ENCODE results near the gene RELL2. TPM values are rescaled to one million over a fixed set of nuclear protein-coding genes. Genes with fewer than 3 reads are reported as not detected.

The RELL2 gene
- total and polyA plus RNA-seq, 3 experiments from 2014 or later, result 3.7 to 26.2 (median 24.8) TPM

DNA sequence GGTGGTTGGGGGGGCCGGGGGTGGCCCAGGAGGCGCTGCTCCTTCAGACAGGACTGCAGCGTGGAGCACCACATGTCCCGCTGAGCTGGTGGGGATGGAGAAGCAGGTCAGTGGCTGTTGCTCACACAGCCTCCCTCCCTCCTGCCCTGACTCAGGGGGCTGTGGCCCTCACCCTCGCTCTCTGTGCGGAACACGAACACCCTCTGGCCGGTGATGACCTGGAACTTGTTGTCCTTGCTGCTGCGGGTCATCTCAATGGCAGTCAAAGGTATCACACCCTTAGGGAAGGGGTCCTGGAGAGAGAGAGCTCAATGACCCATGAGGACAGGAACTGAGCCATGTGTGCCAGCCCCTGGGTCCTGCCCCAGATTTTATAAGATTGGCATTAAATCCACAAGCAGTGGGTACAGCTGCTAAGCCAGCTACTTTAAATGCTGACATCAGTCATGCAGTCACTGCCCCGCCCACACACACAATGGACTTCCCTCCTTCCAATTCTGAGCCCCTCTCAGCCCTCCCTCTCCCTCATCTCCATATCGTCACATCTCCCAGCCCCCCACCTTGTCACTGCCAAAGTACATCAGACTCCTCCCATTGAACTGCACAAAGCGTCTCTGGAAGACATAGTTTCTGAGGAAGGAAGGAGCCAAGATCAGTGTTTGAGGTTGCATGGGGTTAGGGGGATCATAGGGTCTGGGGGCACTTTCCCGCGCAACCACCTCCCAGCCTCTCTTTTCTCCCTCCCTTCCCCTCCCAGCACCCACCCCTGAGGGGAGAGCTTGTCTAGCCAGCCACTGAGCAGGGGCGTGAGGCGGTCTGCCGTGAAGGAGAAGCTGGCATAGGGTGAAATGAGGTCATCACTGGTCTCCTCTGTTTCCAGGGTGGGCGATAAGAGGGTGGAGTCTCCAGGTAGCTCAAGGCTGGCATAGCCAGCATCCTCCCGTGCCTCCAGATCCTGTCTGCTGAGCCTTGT is 36.3 kb downstream of the RELL2 start:
- Mint-ChIP-seq H3K36me3 (peaks cover 0 to 6% (median 1%) of the 10 kb centered on the region in 3 donors), H3K9me3 (no peaks in the 10 kb centered on the region), H3K27me3 (peaks cover 0 to 2% of the 10 kb centered on the region in 2 donors), H3K4me1 (peaks cover 0 to under 1% (median 0%) of the 10 kb centered on the region in 3 donors), H3K4me3 (no peak overlapping the region), H3K27ac (peak overlapping the region in 2 of 8 donors; percentile 53 to 54)
- no peak for DNase-seq
- Histone ChIP-seq H3K36me3 (ENCODE audit: insufficient read depth, low read length) (no peaks in the 10 kb centered on the region), H3K27ac (ENCODE audit: low read depth, low read length) (no peak overlapping the region), H3K4me3 (ENCODE audit: low read length) (no peak overlapping the region), H3K4me1 (ENCODE audit: insufficient read depth, low read length) (no peaks in the 10 kb centered on the region), H3K27me3 (ENCODE audit: insufficient read depth, low read length, poor library complexity, severe bottlenecking) (no peaks in the 10 kb centered on the region), H3K9me3 (ENCODE audit: low read length) (no peaks in the 10 kb centered on the region)
- ChIA-PET CTCF (interaction anchor here (0.9 to 2.0 kb wide), 4 partner anchors 10 to 153 kb away, joined by 3 to 7 read pairs (median 4); no protein-coding TSS in a partner anchor), POLR2A (no interaction called here)

DNA sequence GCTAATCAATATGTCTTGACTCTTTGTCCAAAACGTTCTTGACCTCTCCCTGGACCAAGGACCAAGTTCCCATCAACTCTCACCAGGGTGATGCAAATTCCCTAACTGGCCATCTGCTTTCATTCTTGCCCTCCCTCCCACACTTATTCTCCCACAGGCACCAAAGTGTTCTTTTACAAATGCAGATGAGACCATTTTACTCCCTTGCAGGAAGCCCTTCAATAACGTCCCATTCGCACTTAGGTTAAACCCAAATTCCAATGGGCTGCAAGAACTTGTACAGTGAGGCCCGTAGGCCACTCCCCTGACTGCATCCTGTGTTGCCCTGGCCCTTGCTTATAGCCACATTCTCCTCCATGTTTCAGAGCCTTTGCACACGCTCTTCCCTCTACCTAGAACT is 38.0 kb downstream of the RELL2 start:
- H3K4me1 ChIP-seq (ENCODE audit: insufficient read depth, low read length), result no peaks in the 10 kb centered on the region
- no peaks in the 10 kb centered on the region for H3K9me3 ChIP-seq (ENCODE audit: low read length)
- ChIA-PET CTCF (interaction anchor here (2.4 kb wide), 1 partner anchor 10 kb away, joined by 8 read pairs; no protein-coding TSS in a partner anchor), POLR2A (no interaction called here)
- Mint-ChIP-seq H3K9me3 (no peaks in the 10 kb centered on the region), H3K4me1 (peaks cover 0 to 6% (median 5%) of the 10 kb centered on the region in 3 donors), H3K4me3 (no peak overlapping the region), H3K27ac (peak overlapping the region in 3 of 8 donors; percentile 27 to 75 (median 73)), H3K27me3 (peaks cover 0 to 2% of the 10 kb centered on the region in 2 donors), H3K36me3 (peaks cover 0 to 5% (median 1%) of the 10 kb centered on the region in 3 donors)
- H3K27ac ChIP-seq (ENCODE audit: low read depth, low read length), result no peak overlapping the region
- H3K27me3 ChIP-seq (ENCODE audit: insufficient read depth, low read length, poor library complexity, severe bottlenecking), result no peaks in the 10 kb centered on the region
- DNase-seq, result no peak
- H3K4me3 ChIP-seq (ENCODE audit: low read length), result no peak overlapping the region
- H3K36me3 ChIP-seq (ENCODE audit: insufficient read depth, low read length), result no peaks in the 10 kb centered on the region

DNA sequence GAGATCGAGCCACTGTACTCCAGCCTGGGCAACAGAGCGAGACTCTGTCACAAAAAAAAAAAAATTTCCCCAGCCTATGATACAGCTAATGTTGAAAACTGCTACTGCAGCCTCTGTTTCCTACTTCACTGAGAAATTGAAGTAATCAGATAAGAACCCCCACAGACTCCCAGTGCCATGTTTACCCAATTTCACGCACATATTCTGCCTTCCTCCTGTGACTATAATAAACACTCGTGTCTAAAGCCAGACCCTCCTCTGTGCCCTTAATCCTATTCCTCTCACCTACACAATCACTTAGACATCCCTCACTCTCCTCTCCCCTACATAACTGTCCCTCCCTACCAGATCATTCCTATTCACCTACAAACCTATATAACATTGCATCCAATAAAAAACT is 38.9 kb downstream of the RELL2 start:
- no peaks in the 10 kb centered on the region for H3K4me1 ChIP-seq (ENCODE audit: insufficient read depth, low read length)
- H3K36me3 Mint-ChIP-seq, result peaks cover 0 to 5% (median 1%) of the 10 kb centered on the region in 3 donors
- H3K4me3 Mint-ChIP-seq, result no peak overlapping the region
- CTCF ChIA-PET, result interaction anchor here (1.2 to 2.4 kb wide), 3 partner anchors 10 to 285 kb away, joined by 3 to 8 read pairs (median 4); no protein-coding TSS in a partner anchor
- no peak overlapping the region for H3K4me3 ChIP-seq (ENCODE audit: low read length)
- no peaks in the 10 kb centered on the region for H3K36me3 ChIP-seq (ENCODE audit: insufficient read depth, low read length)
- DNase-seq, result no peak
- peaks cover 0 to 8% (median 5%) of the 10 kb centered on the region in 3 donors for H3K4me1 Mint-ChIP-seq
- no peaks in the 10 kb centered on the region for H3K9me3 ChIP-seq (ENCODE audit: low read length)
- no peaks in the 10 kb centered on the region for H3K27me3 ChIP-seq (ENCODE audit: insufficient read depth, low read length, poor library complexity, severe bottlenecking)
- POLR2A ChIA-PET, result no interaction called here
- peaks cover 0 to 2% of the 10 kb centered on the region in 2 donors for H3K27me3 Mint-ChIP-seq
- H3K27ac Mint-ChIP-seq, result no peak overlapping the region
- no peak overlapping the region for H3K27ac ChIP-seq (ENCODE audit: low read depth, low read length)
- no peaks in the 10 kb centered on the region for H3K9me3 Mint-ChIP-seq

DNA sequence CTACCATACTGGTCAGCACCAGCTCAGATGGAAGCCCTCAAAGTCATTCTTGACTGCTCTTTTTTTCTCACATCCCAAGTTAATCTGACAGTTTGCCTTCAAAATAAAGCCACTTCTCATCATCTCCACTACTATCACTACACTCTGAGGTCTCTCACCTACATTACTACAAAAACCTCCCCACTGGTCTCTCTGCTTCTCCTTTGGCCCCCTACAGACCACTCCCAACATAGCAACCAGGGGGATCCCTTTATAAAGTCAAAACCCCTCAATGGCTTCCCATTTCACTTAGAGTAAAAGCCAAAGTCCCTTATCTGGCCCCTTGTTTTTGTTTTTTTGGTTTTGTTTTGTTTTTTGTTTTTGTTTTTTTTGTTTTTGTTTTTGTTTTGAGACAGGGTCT is 40.6 kb downstream of the RELL2 start:
- Mint-ChIP-seq H3K9me3 (no peaks in the 10 kb centered on the region), H3K4me3 (no peak overlapping the region), H3K27me3 (peaks cover 0 to 4% of the 10 kb centered on the region in 2 donors), H3K4me1 (peaks cover 9 to 23% (median 17%) of the 10 kb centered on the region in 3 donors), H3K36me3 (peaks cover 0 to 2% (median 1%) of the 10 kb centered on the region in 3 donors), H3K27ac (peak overlapping the region in 1 of 8 donors; percentile 72)
- ChIA-PET POLR2A (no interaction called here), CTCF (interaction anchor here (1.3 to 2.4 kb wide), 3 partner anchors 12 to 292 kb away, joined by 4 to 8 read pairs (median 7); partner anchors contain the start of gene RNF14)
- Histone ChIP-seq H3K27ac (ENCODE audit: low read depth, low read length) (no peak overlapping the region), H3K4me1 (ENCODE audit: insufficient read depth, low read length) (peaks cover 12% of the 10 kb centered on the region), H3K36me3 (ENCODE audit: insufficient read depth, low read length) (no peaks in the 10 kb centered on the region), H3K9me3 (ENCODE audit: low read length) (no peaks in the 10 kb centered on the region), H3K27me3 (ENCODE audit: insufficient read depth, low read length, poor library complexity, severe bottlenecking) (no peaks in the 10 kb centered on the region), H3K4me3 (ENCODE audit: low read length) (no peak overlapping the region)
- no peak for DNase-seq

DNA sequence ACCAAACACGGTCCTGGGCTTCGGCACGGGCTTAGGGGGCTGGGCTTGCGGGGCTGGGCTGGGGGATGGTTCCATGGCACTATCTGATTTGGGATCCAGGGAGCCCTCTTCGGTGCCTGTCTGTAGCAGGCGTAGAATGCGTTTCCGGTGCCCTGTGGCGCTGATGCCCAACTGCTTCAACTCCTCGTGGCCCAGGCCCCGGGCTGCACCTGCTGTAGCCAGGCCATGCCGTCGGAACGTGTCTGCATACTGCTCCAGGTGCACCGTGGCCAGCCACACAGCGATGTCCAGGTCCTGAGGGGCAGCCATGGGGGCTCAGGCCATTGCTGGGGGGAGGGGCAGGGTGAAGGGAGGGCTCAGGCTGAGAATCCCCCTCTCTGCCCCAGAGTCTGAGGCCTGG is 43.4 kb downstream of the RELL2 start:
- DNase-seq, result no peak
- ChIA-PET POLR2A (no interaction called here), CTCF (interaction anchor here (5.7 kb wide), 1 partner anchor 13 kb away, joined by 61 read pairs; no protein-coding TSS in a partner anchor)
- Histone ChIP-seq H3K27ac (ENCODE audit: low read depth, low read length) (no peak overlapping the region), H3K9me3 (ENCODE audit: low read length) (no peaks in the 10 kb centered on the region), H3K4me3 (ENCODE audit: low read length) (no peak overlapping the region), H3K27me3 (ENCODE audit: insufficient read depth, low read length, poor library complexity, severe bottlenecking) (no peaks in the 10 kb centered on the region), H3K36me3 (ENCODE audit: insufficient read depth, low read length) (no peaks in the 10 kb centered on the region), H3K4me1 (ENCODE audit: insufficient read depth, low read length) (peaks cover 27% of the 10 kb centered on the region)
- H3K27ac Mint-ChIP-seq, result peak overlapping the region in 1 of 8 donors; percentile 52
- peaks cover 25 to 43% (median 29%) of the 10 kb centered on the region in 3 donors for H3K4me1 Mint-ChIP-seq
- H3K9me3 Mint-ChIP-seq, result no peaks in the 10 kb centered on the region
- H3K36me3 Mint-ChIP-seq, result peaks cover 0 to 1% (median 0%) of the 10 kb centered on the region in 3 donors
- peaks cover 0 to 4% of the 10 kb centered on the region in 2 donors for H3K27me3 Mint-ChIP-seq
- peak overlapping the region in 1 of 7 donors; percentile 37 for H3K4me3 Mint-ChIP-seq

DNA sequence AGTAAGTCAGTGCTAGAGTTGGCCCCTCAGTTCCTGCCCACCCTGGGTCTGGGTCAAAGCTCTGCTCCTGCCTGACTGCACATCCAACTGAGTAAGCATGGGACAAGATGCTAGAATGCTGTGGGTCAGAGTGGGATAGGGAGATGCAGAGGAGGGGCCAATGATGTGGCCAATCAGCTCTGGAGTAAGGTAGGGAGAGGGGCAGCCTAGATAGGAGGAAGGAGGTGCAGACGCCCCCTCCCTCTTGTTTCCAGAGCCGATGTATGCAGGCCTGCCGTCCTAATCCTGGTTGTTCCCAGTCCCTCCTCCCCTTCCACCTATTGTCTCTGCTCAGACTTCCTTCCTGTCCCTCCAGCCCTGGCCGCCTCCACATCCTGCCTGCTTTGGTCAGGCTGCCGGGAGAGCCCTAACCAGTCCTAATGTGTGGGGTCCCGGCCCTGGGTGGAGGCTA is 44.0 kb downstream of the RELL2 start:
- Histone ChIP-seq H3K27me3 (ENCODE audit: insufficient read depth, low read length, poor library complexity, severe bottlenecking) (no peaks in the 10 kb centered on the region), H3K4me3 (ENCODE audit: low read length) (no peak overlapping the region), H3K27ac (ENCODE audit: low read depth, low read length) (peak overlapping the region; percentile 38), H3K36me3 (ENCODE audit: insufficient read depth, low read length) (no peaks in the 10 kb centered on the region), H3K9me3 (ENCODE audit: low read length) (no peaks in the 10 kb centered on the region), H3K4me1 (ENCODE audit: insufficient read depth, low read length) (peaks cover 27% of the 10 kb centered on the region)
- ChIA-PET CTCF (interaction anchor here (0.7 to 7.1 kb wide), 4 partner anchors 13 to 289 kb away, joined by 3 to 61 read pairs (median 20); partner anchors contain the start of genes PCDH1 and RNF14), POLR2A (no interaction called here)
- H3K27ac Mint-ChIP-seq, result peak overlapping the region in 2 of 8 donors; percentile 23 to 52
- H3K36me3 Mint-ChIP-seq, result peaks cover 0 to 1% (median 0%) of the 10 kb centered on the region in 3 donors
- DNase-seq, result no peak
- H3K27me3 Mint-ChIP-seq, result peaks cover 0 to 4% of the 10 kb centered on the region in 2 donors
- no peaks in the 10 kb centered on the region for H3K9me3 Mint-ChIP-seq
- peak overlapping the region; percentile 7 to 83 (median 71) for H3K4me3 Mint-ChIP-seq
- H3K4me1 Mint-ChIP-seq, result peaks cover 25 to 45% (median 29%) of the 10 kb centered on the region in 3 donors

DNA sequence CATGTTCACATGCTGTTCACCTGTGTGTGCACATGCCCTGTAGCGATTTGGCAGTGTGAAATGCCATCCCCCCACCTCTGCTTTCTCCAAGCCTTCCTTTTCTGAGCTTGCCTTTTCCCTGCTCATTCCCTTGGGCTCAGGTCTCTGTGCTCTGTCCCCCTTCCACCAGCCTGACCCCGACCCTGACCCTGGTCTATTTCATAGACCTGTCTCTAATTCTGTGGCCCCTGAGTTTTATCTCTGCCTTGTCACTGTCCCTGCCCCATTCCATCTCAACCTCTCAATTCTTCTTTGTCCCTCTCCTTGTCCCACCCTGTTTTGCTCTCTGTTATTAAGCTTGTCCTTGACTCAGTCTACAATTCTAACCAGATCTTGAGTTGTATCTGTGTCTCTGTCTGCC is 44.5 kb downstream of the RELL2 start:
- Mint-ChIP-seq H3K27ac (peak overlapping the region in 6 of 8 donors; percentile 7 to 85 (median 72)), H3K27me3 (peaks cover 0 to 4% of the 10 kb centered on the region in 2 donors), H3K9me3 (no peaks in the 10 kb centered on the region), H3K4me1 (peaks cover 25 to 46% (median 29%) of the 10 kb centered on the region in 3 donors), H3K4me3 (peak overlapping the region; percentile 61 to 83 (median 69)), H3K36me3 (peaks cover 0 to 1% (median 0%) of the 10 kb centered on the region in 3 donors)
- H3K4me3 ChIP-seq (ENCODE audit: low read length), result no peak overlapping the region
- no peaks in the 10 kb centered on the region for H3K9me3 ChIP-seq (ENCODE audit: low read length)
- no peaks in the 10 kb centered on the region for H3K27me3 ChIP-seq (ENCODE audit: insufficient read depth, low read length, poor library complexity, severe bottlenecking)
- DNase-seq, result no peak
- ChIA-PET POLR2A (interaction anchor here (0.8 kb wide), 1 partner anchor 11 kb away, joined by 3 read pairs; no protein-coding TSS in a partner anchor), CTCF (interaction anchor here (0.7 to 7.1 kb wide), 5 partner anchors 12 to 288 kb away, joined by 3 to 61 read pairs (median 14); partner anchors contain the start of genes PCDH1 and RNF14)
- peak overlapping the region; percentile 38 for H3K27ac ChIP-seq (ENCODE audit: low read depth, low read length)
- no peaks in the 10 kb centered on the region for H3K36me3 ChIP-seq (ENCODE audit: insufficient read depth, low read length)
- H3K4me1 ChIP-seq (ENCODE audit: insufficient read depth, low read length), result peaks cover 27% of the 10 kb centered on the region

All from CD8-positive, alpha-beta memory T cell (primary cell).